Urothelium cell line (cell line): ENCODE measurements around the gene CPED1.
"Not testable (repeated sequence)": the region's sequence is repeated elsewhere in the genome, so short reads cannot be mapped to it uniquely, and the experiment has no call there.

Experiments used
- DNase-seq: peaks from one replicate; pipeline ENCODE4 v3.0.0; 2011; ENCODE audit warnings: low spot score, mixed read lengths
- FAIRE-seq: peaks from 2 replicates; lab custom pipeline; 2011; peaks lifted over from hg19 to GRCh38; lab: Jason Lieb, UNC

CPED1 gene

GRCh38 chr7:121061677-121062582 lies 73.4 kb downstream of the CPED1 start:
- DNase-seq (no peak), FAIRE-seq (no peak)

- no peak for FAIRE-seq
Measured at GRCh38 chr7:121062671-121063279, 74.3 kb downstream of the CPED1 start.

GRCh38 chr7:121067717-121068116 lies 79.2 kb downstream of the CPED1 start:
- not testable (repeated sequence) for FAIRE-seq, DNase-seq

More at GRCh38 chr7:121062671-121063279, 74.3 kb downstream of the CPED1 start:
- DNase-seq, result no peak

- no peak for FAIRE-seq
- no peak for DNase-seq
Measured at GRCh38 chr7:121069346-121070100, 81.0 kb downstream of the CPED1 start.

GRCh38 chr7:121071132-121071531 lies 82.6 kb downstream of the CPED1 start:
- FAIRE-seq (no peak), DNase-seq (no peak)

- FAIRE-seq, result no peak
- DNase-seq, result no peak
Measured at GRCh38 chr7:121071662-121072061, 83.2 kb downstream of the CPED1 start.

- no peak for FAIRE-seq
- DNase-seq, result no peak
Measured at GRCh38 chr7:121072826-121073225, 84.3 kb downstream of the CPED1 start.

- FAIRE-seq (no peak), DNase-seq (no peak)
Measured at GRCh38 chr7:121073463-121074099, 85.1 kb downstream of the CPED1 start.

- not testable (repeated sequence) for FAIRE-seq, DNase-seq
Measured at GRCh38 chr7:121075424-121075841, 86.9 kb downstream of the CPED1 start.

GRCh38 chr7:121075952-121076349 lies 87.4 kb downstream of the CPED1 start:
- FAIRE-seq (no peak), DNase-seq (no peak)

GRCh38 chr7:121076350-121077164 lies 88.0 kb downstream of the CPED1 start:
- peak; percentile 43 for DNase-seq
- no peak for FAIRE-seq

GRCh38 chr7:121077165-121077630 lies 88.7 kb downstream of the CPED1 start:
- DNase-seq (no peak), FAIRE-seq (no peak)

- FAIRE-seq, result no peak
- no peak for DNase-seq
Measured at GRCh38 chr7:121078701-121079227, 90.3 kb downstream of the CPED1 start.

GRCh38 chr7:121079425-121080169 lies 91.1 kb downstream of the CPED1 start:
- FAIRE-seq (no peak), DNase-seq (no peak)

GRCh38 chr7:121080257-121080912 lies 91.9 kb downstream of the CPED1 start:
- FAIRE-seq (no peak), DNase-seq (no peak)

- DNase-seq, result no peak
- FAIRE-seq, result no peak
Measured at GRCh38 chr7:121080913-121081326, 92.4 kb downstream of the CPED1 start.

- DNase-seq (peak; percentile 5), FAIRE-seq (no peak)
Measured at GRCh38 chr7:121081327-121081936, 92.9 kb downstream of the CPED1 start.
